GM18526 (cell line): ENCODE measurements around the gene GMPR2.

ENCODE experiments used
- POLR2A ChIP-seq: IDR thresholded peaks from 3 replicates; pipeline ENCODE4 v1.6.1; 2011; ENCODE audit not compliant: insufficient read length; ENCODE audit errors: extremely low read depth

GMPR2 gene

DNA sequence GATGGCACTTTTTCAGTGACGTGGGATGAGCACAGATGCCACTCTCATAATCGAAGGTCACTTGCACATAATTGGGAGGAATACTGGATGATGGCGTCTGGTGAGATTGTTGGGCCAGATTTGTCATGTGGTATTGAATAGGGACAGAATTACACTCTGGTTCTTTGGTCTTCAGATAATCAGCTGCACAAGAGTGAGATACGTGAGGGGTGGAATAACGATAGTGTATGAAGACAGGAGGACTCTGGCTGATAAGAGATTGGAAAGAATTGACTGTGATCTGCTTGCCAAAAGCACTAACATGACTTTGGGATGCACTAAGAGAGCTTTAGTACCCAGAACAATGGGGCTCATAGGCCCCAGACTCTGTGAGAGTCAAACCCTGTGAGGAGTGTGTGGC lies 45.7 kb downstream of the GMPR2 start:
- no peak for TF ChIP-seq POLR2A

GRCh38 chr14:24279301-24280186 lies 46.8 kb downstream of the GMPR2 start:
- no peak for TF ChIP-seq POLR2A

DNA sequence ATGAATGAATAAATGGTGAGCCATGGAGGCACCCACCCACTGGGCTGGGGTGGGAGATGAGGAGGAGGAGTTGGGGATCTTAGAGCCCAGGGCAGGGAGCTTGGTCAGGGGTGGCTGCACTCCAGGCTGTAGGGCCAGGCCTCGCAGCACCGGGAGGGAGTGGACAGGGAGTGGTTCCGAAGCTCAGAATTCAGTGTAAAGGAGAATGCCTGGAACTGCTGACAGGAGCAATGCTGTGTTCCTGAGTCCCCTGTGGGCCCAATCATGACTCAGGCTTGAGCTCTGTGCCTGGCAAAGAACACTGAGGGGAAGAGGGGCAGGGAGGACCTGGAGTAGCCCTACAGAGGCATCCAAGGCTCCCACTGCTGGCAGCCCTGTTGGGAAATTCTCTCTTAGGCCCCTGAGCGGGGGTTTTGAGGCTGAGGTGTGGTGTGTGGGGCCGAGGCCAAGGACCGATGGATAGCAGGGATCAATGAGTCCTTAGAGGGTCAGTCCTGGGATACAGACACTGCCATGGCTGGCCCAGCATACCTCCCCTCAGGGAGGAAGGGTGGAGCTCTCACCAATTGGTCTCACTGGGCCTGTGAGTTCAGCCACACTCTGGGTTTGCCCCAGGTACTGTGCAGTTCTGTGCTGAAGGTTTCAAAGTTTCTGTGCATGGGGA lies 48.2 kb downstream of the GMPR2 start:
- TF ChIP-seq POLR2A: no peak

- no peak for TF ChIP-seq POLR2A
Measured at GRCh38 chr14:24281636-24282035, 48.9 kb downstream of the GMPR2 start.

DNA sequence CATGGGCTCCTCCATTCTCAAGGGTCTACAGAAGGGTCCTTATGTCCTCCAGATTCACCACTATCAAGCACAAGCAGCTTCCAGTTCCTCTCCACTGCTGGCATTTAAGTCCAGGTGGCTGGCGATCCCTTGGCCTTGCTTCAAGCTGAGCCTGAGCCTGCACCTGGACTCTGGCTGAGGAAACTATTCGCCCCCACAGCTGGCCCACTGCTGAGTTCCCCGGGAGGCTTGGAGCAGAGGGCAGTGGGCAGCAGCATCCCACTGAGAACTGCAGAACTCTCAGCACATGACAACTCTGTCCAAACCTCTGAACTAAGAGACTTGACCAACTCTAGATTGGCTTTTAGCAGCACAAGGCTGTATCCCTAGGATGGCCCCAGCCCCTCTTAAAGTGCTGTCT lies 50.0 kb downstream of the GMPR2 start:
- no peak for TF ChIP-seq POLR2A

- no peak for TF ChIP-seq POLR2A
Measured at GRCh38 chr14:24283796-24284460, 51.2 kb downstream of the GMPR2 start.

GRCh38 chr14:24284501-24285035 lies 51.8 kb downstream of the GMPR2 start:
- TF ChIP-seq POLR2A: no peak

- no peak for TF ChIP-seq POLR2A
Measured at GRCh38 chr14:24285351-24285750, 52.6 kb downstream of the GMPR2 start.

DNA sequence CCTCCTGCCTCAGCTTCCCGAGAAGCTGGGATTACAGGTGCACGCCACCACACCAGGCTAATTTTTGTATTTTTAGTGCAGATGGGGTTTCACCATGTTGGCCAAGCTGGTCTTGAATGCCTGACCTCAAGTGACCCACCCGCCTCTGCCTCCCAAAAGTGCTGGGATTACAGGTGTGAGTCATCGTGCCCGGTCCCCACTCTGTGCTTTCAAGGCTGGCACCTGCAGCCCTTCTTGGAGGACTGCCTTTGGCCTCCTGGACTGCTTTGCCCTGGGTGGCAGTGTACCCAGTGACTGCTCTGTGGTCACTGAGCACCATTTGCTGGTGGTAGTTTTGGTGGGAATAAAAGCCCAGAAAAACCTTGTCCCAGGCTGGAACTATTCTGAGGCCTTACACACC lies 54.3 kb downstream of the GMPR2 start:
- TF ChIP-seq POLR2A: no peak
